H9 (cell line): ENCODE measurements around the gene PTCD2. TPM values are rescaled to one million over a fixed set of nuclear protein-coding genes. Genes with fewer than 3 reads are reported as not detected.

ENCODE experiments used
- DNase-seq: peaks from one replicate; pipeline ENCODE4 v3.0.0-alpha.2; 2017
- H2AFZ ChIP-seq: one replicate; pipeline ENCODE4 v1.6.1; 2013; ENCODE audit warnings: mild to moderate bottlenecking, low read length, control low read depth, moderate library complexity
- H2AK5ac ChIP-seq: 2 replicates; pipeline ENCODE4 v1.6.1; 2013; ENCODE audit warnings: low read length, control low read depth, mixed read lengths; ENCODE audit not compliant: insufficient read length
- H2BK120ac ChIP-seq: one replicate; pipeline ENCODE4 v1.6.1; 2013; ENCODE audit warnings: low read depth, mild to moderate bottlenecking, low read length, control low read depth, inconsistent platforms; ENCODE audit not compliant: poor library complexity, severe bottlenecking
- H2BK12ac ChIP-seq: 2 replicates; pipeline ENCODE4 v1.6.1; 2013; ENCODE audit warnings: low read length, control low read depth, mixed read lengths, low read depth; ENCODE audit not compliant: insufficient read length
- H2BK15ac ChIP-seq: 2 replicates; pipeline ENCODE4 v1.6.1; 2013; ENCODE audit warnings: low read depth, low read length, control low read depth
- H2BK20ac ChIP-seq: one replicate; pipeline ENCODE4 v1.6.1; 2013; ENCODE audit warnings: low read depth, mild to moderate bottlenecking, low read length, control low read depth, inconsistent platforms; ENCODE audit not compliant: poor library complexity, severe bottlenecking
- H2BK5ac ChIP-seq: 2 replicates; pipeline ENCODE4 v1.6.1; 2013; ENCODE audit warnings: low read length, control low read depth, mixed read lengths; ENCODE audit not compliant: insufficient read length
- H3K14ac ChIP-seq: 2 replicates; pipeline ENCODE4 v1.6.1; 2013; ENCODE audit warnings: low read length, control low read depth; ENCODE audit not compliant: insufficient read depth
- H3K18ac ChIP-seq: 2 replicates; pipeline ENCODE4 v1.6.1; 2013; ENCODE audit warnings: low read depth, mild to moderate bottlenecking, mixed read lengths, low read length, control low read depth; ENCODE audit not compliant: insufficient read length
- H3K23ac ChIP-seq: 2 replicates; pipeline ENCODE4 v1.6.1; 2013; ENCODE audit warnings: low read length, control low read depth, mixed read lengths, low read depth; ENCODE audit not compliant: insufficient read length
- H3K23me2 ChIP-seq: 2 replicates; pipeline ENCODE4 v1.6.1; 2013; ENCODE audit warnings: low read depth, mild to moderate bottlenecking, mixed read lengths, low read length, control low read depth; ENCODE audit not compliant: insufficient read length, poor library complexity, severe bottlenecking
- H3K27ac ChIP-seq: 2 replicates; pipeline ENCODE4 v1.5.1; 2013; ENCODE audit warnings: low read length, control low read depth, mixed read lengths, low read depth; ENCODE audit not compliant: insufficient read length
- H3K27me3 ChIP-seq: 2 replicates; pipeline ENCODE4 v1.6.1; 2013; ENCODE audit warnings: low read length, control low read depth, inconsistent platforms; ENCODE audit not compliant: insufficient read depth
- H3K4ac ChIP-seq: 2 replicates; pipeline ENCODE4 v1.6.1; 2013; ENCODE audit warnings: low read depth, mild to moderate bottlenecking, control low read depth, inconsistent platforms, low read length, moderate library complexity
- H3K4me1 ChIP-seq: 2 replicates; pipeline ENCODE4 v1.6.1; 2013; ENCODE audit warnings: low read length, control low read depth, inconsistent platforms; ENCODE audit not compliant: insufficient read depth
- H3K4me2 ChIP-seq: 2 replicates; pipeline ENCODE4 v1.6.1; 2013; ENCODE audit warnings: low read length, control low read depth, mixed read lengths; ENCODE audit not compliant: insufficient read length, insufficient read depth
- H3K56ac ChIP-seq: 2 replicates; pipeline ENCODE4 v1.6.1; 2013; ENCODE audit warnings: low read depth, mild to moderate bottlenecking, mixed read lengths, low read length, control low read depth; ENCODE audit not compliant: insufficient read length
- H3K79me1 ChIP-seq: 2 replicates; pipeline ENCODE4 v1.6.1; 2013; ENCODE audit warnings: low read depth, mild to moderate bottlenecking, moderate library complexity, low read length, control low read depth, inconsistent platforms; ENCODE audit not compliant: insufficient read depth, poor library complexity, severe bottlenecking
- H3K79me2 ChIP-seq: 2 replicates; pipeline ENCODE4 v1.6.1; 2013; ENCODE audit warnings: low read length, control low read depth, inconsistent platforms; ENCODE audit not compliant: insufficient read depth
- H3K9ac ChIP-seq: 2 replicates; pipeline ENCODE4 v1.6.1; 2013; ENCODE audit warnings: low read length, control low read depth, mixed read lengths; ENCODE audit not compliant: insufficient read length; ENCODE audit errors: extremely low read depth
- H3K9me3 ChIP-seq: one replicate; pipeline ENCODE4 v1.6.1; 2013; ENCODE audit warnings: low read depth, low read length, inconsistent platforms; ENCODE audit not compliant: control insufficient read depth
- H3T11ph ChIP-seq: one replicate; pipeline ENCODE4 v1.6.1; 2013; ENCODE audit warnings: mild to moderate bottlenecking, low read length, control low read depth, inconsistent platforms
- H4K20me1 ChIP-seq: one replicate; pipeline ENCODE4 v1.6.1; 2013; ENCODE audit not compliant: control insufficient read depth, insufficient read length, insufficient read depth
- H4K5ac ChIP-seq: 2 replicates; pipeline ENCODE4 v1.6.1; 2013; ENCODE audit warnings: low read depth, mild to moderate bottlenecking, mixed read lengths, low read length, control low read depth; ENCODE audit not compliant: insufficient read length
- H4K8ac ChIP-seq: replicated peaks from 2 replicates; pipeline ENCODE4 v1.6.1; 2013; ENCODE audit warnings: low read length, control low read depth, mixed read lengths, low read depth; ENCODE audit not compliant: insufficient read length
- H4K91ac ChIP-seq: 2 replicates; pipeline ENCODE4 v1.6.1; 2013; ENCODE audit warnings: low read depth, mild to moderate bottlenecking, moderate library complexity, mixed read lengths, low read length, control low read depth; ENCODE audit not compliant: insufficient read length
- H3K27ac Mint-ChIP-seq, 3 experiments: 2 replicates in 2 of 3; 3 replicates in 1 of 3; pipeline ENCODE4 v1.8.0; 2020 to 2021; ENCODE audit warnings: mixed read lengths in 3 of 3, mild to moderate bottlenecking in 1 of 3, moderate library complexity in 1 of 3
- H3K27me3 Mint-ChIP-seq: 2 replicates; pipeline ENCODE4 v1.8.0; 2021; ENCODE audit warnings: low read depth, mild to moderate bottlenecking, moderate library complexity, mixed read lengths
- H3K36me3 Mint-ChIP-seq, 3 experiments: 2 replicates in 2 of 3; 3 replicates in 1 of 3; pipeline ENCODE4 v1.8.0; 2020 to 2021; ENCODE audit warnings: low read depth in 3 of 3, mixed read lengths in 3 of 3; ENCODE audit not compliant: insufficient read depth in 1 of 3
- H3K4me1 Mint-ChIP-seq, 2 experiments: 2 replicates each; pipeline ENCODE4 v1.8.0; 2020; ENCODE audit warnings: mixed read lengths in 2 of 2
- H3K4me3 Mint-ChIP-seq, 2 experiments: 2 replicates in 1 of 2; 3 replicates in 1 of 2; pipeline ENCODE4 v1.8.0; 2020 to 2021; ENCODE audit warnings: mild to moderate bottlenecking in 2 of 2, mixed read lengths in 2 of 2, moderate library complexity in 1 of 2
- H3K9me3 Mint-ChIP-seq, 2 experiments: 2 replicates in 1 of 2; 3 replicates in 1 of 2; pipeline ENCODE4 v1.8.0; 2020; ENCODE audit warnings: mild to moderate bottlenecking in 2 of 2, mixed read lengths in 2 of 2, moderate library complexity in 1 of 2
- CTCF ChIP-seq: fragments of 200-600 bp; sonication (generic); conservative IDR thresholded peaks from 3 replicates; pipeline ENCODE4 v1.8.0; 2021; ENCODE audit warnings: antibody characterized with exemption, mild to moderate bottlenecking
- WGBS: extraction: QIAGEN DNeasy Blood & Tissue Kit; methylation state at CpG from one replicate; pipeline ENCODE4 v1.1.7; 2013; ENCODE audit warnings: missing lambda C conversion rate, low lambda C conversion rate, mixed read lengths; ENCODE audit not compliant: insufficient read length; ENCODE audit errors: extremely low coverage; 5-methylcytosine and 5-hydroxymethylcytosine counted together
- total RNA-seq: library from RNA; stranded (reverse); gene quantifications from 2 replicates; pipeline ENCODE4 v1.2.1, GENCODE V29; 2021

PTCD2 gene
- total RNA-seq, 1 experiment from 2014 or later: 12.7 TPM

GRCh38 chr5:72415616-72416325 is 95.6 kb downstream of the PTCD2 start:
- no peak overlapping the region for H2BK12ac ChIP-seq
- no peak overlapping the region for H3K9ac ChIP-seq
- H2BK15ac ChIP-seq: no peak overlapping the region
- no peak overlapping the region for H2AFZ ChIP-seq
- H4K91ac ChIP-seq: no peak overlapping the region
- H3K4me3 Mint-ChIP-seq: no peak overlapping the region
- no peaks in the 10 kb centered on the region for H4K20me1 ChIP-seq
- no peaks in the 10 kb centered on the region for H3K79me1 ChIP-seq
- no peak overlapping the region for H4K8ac ChIP-seq
- no peak overlapping the region for H3K4me2 ChIP-seq
- H3K23ac ChIP-seq: no peak overlapping the region
- DNase-seq: no peak
- no peaks in the 10 kb centered on the region for H3K9me3 ChIP-seq
- no peak overlapping the region for H2AK5ac ChIP-seq
- H3T11ph ChIP-seq: no peak overlapping the region
- no peaks in the 10 kb centered on the region for H3K79me2 ChIP-seq
- H3K36me3 Mint-ChIP-seq: no peaks in the 10 kb centered on the region
- H3K27me3 ChIP-seq: no peaks in the 10 kb centered on the region
- H3K9me3 Mint-ChIP-seq: no peaks in the 10 kb centered on the region
- no peak overlapping the region for H3K18ac ChIP-seq
- no peak overlapping the region for H4K5ac ChIP-seq
- no CpG with 5 or more reads among the region's 5 CpGs for WGBS
- H3K56ac ChIP-seq: no peak overlapping the region
- no peak overlapping the region for H3K14ac ChIP-seq
- H2BK120ac ChIP-seq: no peak overlapping the region
- no peaks in the 10 kb centered on the region for H3K27me3 Mint-ChIP-seq
- H3K4me1 ChIP-seq: no peaks in the 10 kb centered on the region
- no peak for TF ChIP-seq CTCF
- H2BK20ac ChIP-seq: no peak overlapping the region
- no peaks in the 10 kb centered on the region for H3K23me2 ChIP-seq
- H3K27ac ChIP-seq: no peak overlapping the region
- H3K27ac Mint-ChIP-seq: no peak overlapping the region
- H2BK5ac ChIP-seq: no peak overlapping the region
- peaks cover 3% of the 10 kb centered on the region in 2 experiments; a peak in 1 of 4 replicates for H3K4me1 Mint-ChIP-seq
- no peak overlapping the region for H3K4ac ChIP-seq
